NCI-H128 (cell line): Measurements from ENCODE around the gene CENPS.
"Not testable (repeated sequence)": the region's sequence is repeated elsewhere in the genome, so short reads cannot be mapped to it uniquely, and the experiment has no call there.

Source experiments
- DNase-seq: peaks from one replicate; lab custom pipeline; 2025; ENCODE audit not compliant: unreplicated experiment; lab: John Stamatoyannopoulos, UW

Gene CENPS

DNA sequence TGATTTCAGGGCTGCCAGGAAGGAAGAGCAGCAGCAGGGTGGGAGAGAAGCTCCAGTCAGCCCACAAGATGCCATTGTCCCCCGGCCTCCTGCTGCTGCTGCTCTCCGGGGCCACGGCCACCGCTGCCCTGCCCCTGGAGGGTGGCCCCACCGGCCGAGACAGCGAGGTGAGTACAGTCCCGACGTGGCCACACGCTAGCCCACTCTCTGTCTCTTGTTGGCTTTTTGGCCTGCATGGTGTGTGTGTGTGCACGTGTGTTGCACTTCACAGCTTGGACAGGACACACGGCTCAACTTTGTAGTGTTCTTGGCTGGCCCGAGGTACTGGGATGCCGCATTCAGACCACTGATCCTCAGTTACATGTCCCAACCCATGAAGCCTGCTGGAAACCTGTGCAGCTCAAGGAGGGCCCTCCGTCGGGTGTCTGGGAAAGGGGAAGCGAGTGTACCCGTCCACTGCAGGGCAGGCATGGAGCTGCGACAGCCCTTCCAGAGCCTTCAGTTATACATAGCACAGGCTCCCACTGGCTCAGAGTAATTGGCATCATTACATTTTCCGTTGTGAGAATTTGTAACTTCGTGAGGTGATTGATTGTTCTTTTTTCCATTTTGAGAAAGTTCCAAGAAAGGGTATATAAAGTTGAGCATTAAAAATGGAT lies 20.1 kb downstream of the CENPS start:
- DNase-seq, result no peak

DNA sequence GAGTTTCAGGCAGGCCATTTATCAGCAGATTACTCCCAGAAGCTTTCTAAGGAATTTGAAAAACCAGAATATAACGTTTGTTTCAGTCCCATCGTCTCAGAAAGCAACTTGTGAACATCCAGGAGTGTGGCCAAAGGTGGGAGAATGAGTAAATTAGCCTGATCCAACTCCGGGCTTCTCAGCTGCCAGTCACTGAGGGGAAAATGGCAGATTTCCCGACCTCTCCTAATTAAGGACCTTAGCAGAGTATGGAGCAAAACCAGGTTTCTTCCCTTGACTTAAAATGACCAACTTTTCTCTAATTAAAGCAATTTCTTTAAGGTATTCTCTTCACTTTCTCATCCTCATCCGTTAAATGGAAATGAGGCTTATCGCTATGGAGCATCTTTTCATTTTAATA lies 20.6 kb downstream of the CENPS start:
- DNase-seq, result no peak

DNA sequence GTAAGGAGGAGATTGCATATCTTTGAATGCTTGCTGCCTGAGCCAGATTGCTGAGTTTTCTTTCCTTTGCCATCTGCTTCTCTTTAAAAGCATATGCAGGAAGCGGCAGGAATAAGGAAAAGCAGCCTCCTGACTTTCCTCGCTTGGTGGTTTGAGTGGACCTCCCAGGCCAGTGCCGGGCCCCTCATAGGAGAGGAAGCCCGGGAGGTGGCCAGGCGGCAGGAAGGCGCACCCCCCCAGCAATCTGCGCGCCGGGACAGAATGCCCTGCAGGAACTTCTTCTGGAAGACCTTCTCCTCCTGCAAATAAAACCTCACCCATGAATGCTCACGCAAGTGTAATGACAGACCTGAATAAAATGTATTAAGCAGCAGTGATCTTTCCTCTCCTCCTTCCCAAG lies 21.1 kb downstream of the CENPS start:
- no peak for DNase-seq

DNA sequence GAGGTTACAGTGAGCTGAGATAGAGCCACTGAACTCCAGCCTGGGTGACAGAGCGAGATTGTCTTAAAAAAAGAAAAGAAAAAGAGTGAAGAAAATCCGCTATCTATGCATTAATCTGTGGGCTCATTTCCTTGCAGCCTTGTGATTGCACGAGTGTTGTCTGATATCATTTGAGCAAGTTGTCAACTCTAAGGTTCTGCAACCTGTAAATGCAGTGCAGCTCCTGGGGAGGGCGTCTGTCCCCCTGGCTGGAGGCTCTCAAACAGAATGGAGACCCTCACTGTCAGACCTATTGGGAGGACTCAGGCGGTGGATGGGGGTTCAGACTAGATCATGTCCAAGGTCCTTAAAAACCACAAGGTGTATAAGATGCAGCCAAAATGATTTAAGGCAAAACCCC lies 25.8 kb downstream of the CENPS start:
- no peak for DNase-seq

DNA sequence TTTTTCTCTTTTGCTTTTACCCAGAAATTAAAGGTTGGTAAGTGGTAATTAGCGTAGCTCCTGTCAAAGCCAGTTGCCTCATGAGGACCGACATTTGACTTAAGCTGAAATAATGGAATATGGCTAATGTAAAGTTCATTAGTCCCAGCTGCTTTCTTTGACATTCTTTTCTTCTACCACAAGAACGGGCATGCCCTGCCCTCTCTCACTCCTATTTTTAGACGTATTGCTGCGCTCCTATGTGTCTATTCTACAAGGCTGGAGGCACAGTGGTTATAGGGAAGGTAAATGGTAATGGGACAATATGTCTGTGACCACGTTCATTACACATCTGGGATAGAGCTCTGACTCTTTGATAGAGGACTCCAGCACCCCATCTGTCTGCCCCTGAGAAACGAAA lies 26.4 kb downstream of the CENPS start:
- no peak for DNase-seq

DNA sequence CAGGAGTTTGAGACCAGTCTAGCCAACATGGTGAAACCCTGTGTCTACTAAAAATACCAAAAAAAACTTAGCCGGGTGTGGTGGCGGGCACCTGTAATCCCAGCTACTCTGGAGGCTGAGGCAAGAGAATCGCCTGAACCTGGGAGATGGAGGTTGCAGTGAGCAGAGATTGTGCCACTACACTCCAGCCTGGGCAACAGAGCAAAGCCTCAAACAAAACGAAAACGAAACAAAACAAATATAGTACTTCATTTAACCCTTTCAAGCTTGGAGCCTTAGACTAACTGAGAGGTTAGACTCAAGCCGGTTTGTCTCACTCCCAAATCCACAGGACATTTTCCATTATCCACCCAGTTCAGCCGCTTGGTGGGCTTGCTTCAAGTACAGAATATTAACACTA lies 27.2 kb downstream of the CENPS start:
- not testable (repeated sequence) for DNase-seq

DNA sequence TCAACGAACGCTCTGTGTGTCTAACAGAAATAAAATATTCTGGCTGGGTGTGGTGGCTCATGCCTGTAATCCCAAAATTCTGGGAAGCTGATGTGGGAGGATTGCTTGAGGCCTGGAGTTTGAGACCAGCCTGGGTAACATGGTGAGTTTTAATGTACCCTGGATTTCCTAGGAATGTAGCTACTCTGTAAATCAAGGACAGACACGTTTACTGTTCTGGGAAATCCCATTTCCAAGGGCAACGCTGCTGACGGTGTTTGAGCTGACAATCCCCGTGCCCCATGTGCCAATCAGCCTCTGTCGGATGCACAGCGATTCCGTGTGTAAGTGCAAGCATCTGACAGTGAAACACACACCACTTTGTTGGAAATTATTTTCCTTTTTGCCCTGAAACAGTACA lies 27.6 kb downstream of the CENPS start:
- no peak for DNase-seq

DNA sequence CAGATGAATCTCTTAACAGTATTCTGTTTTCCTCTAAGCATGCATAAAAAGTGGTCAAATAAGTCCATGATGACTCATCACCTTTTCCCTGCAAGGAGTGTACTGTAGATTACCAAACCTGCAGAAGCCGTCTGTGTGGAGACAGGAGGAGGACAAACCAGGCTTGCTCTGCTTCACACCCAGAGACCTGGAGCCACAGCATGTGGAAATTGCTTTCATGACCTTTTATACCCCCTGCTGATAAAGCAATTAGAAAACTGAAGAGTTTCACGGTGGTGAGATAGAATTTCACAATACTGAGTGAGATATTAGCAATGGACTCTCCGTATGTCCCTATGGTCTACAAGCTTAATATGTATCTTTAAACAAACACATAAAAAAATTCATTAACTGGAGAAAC lies 29.0 kb downstream of the CENPS start:
- no peak for DNase-seq

DNA sequence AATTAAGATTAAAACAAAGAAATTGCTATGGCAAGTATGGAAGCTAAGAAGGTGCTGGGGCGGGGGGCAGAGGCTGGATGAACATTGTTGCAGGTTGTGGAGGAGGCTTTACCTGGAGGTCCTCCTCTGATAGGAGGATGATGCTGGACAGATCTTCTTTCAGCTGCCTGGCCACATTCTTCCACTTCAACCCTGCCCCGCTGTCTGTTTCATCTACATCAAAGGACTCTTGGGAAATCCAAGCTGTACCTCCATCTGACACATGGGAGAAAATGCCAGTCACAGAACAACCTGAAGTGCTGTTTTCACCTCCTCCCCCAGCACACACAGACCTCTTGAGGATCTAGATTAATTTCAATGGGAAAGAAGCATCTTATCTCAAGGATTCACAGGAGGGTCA lies 36.8 kb downstream of the CENPS start:
- DNase-seq, result no peak

DNA sequence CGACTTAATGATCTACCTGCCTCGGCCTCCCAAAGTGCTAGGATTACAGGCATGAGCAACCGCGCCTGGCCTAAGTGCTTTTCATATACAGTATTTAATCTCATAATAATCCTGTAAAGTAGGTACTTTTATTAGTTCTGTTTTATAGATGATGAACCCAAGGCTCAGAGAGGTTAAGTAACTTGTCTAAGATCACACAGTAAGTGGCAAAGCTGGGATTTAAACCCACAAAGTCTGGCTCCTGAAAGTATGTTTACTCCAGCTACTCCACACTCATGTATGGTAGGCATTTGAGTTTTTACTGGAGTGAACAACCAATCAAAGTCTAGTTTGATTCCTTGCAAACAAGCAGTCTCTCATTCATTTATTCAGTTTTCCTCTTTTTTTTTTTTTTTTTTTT lies 39.8 kb downstream of the CENPS start:
- no peak for DNase-seq

DNA sequence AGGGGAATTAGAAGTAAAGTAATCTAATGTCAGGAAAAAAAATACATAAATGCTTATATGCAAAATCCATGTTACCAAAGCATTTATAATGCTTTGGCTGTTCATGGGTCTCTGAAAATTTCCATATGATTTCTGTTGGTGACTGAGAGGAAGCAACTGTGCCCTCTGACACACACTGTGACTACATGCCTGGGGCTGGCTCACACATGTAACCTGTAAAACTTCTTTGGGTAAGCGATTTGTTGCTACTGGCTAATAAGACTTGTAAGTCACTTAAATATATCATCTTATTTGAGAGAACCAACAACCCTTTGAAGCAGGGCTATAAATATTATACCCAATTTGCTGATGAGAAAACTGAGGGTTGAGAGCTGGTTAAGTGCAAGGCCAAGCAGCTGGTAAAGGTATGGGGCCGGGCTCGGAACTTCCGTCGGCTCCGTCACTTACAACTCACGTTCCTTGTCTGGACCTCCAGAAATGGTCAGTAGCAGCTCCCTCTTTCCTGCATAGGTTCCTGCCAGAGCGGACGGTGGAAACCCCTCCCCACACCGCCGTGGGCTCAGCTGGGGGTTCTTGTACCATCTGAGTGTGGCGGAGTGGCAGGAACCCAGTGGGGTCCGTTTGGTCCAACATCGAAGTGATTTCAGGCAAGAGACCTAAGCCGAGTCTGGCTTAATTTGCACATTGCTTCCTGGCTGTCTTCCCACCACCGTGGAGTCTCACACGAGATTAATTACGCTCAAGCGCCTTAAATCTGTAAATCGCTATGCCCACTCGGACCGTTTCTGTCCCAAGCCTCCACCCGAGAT lies 41.4 kb downstream of the CENPS start:
- no peak for DNase-seq

DNA sequence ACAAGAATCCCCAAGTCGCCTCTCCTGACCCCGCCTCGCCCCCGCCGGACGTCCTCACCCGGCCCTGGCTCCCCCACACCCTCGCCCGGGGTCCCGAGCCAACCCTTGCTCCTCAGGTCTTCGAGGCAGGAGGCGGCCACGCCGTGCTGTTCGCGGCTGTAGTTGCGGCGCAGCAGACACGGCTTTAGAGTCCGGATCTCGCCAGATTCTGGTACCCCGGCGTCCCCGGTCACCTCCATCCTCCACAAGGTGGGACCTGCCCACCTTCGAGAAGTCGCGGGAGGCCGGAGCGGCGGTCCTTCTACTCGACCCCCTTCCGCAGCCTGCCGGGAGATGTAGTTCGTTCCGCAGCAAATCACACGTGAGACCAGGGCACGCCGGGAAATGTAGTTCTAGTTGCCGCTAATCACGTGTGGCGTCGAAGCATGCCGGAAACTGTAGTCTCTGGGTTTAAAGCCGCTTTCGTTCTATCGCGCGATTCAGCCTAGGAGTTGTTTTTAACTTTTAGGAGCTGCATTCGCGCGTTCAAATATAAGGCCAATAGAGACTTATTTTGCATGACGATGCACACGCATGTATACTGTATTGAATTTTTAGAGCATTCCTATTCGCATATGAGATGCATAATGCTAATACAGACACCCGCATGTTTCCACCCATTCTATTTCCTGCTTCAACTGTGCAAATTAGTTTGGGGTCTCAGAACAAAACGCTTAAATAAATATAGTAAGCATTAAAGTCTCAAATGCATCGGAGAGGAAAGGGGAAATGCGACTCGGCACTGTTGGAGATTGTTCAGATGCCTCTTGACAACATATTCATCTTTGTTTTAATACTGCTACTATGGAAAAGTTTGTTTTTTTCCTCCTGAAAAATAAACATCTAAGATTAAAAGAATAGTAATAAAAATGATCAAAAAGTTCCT lies 42.2 kb downstream of the CENPS start, which contains the start of gene DFFA:
Gene DFFA (minus strand): TSS at position 310 of the 925 bp plus-strand sequence. CDS start 71 bp downstream, at position 239.
- peak; percentile 92 for DNase-seq

DNA sequence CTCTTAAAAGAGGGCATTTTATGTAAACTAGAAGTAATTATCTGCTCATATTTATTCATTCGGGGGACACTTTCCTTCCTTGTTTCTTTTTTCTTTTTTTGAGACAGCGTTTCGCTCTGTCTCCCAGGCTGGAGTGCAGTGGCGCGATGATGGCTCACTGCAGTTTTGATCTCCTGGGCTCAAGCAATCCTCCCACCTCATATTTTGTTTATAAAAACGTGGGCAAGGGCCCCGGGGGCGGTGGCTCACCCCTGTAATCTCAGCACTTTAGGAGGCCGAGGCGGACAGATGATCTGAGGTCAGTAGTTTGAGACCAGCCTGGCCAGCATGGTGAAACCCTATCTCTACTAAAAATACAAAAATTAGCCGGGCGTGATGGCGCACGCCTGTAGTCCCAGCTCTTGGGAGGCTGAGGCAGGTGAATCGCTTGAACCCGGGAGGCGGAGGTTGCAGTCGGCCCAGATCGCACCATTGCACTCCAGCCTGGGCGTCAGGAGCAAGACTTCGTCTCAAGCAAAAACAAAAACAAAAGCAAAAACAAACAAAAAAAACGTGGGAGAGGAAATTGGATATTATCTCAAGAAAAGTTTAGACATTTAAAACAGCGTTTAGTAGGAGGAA lies 43.0 kb downstream of the CENPS start:
- no peak for DNase-seq

DNA sequence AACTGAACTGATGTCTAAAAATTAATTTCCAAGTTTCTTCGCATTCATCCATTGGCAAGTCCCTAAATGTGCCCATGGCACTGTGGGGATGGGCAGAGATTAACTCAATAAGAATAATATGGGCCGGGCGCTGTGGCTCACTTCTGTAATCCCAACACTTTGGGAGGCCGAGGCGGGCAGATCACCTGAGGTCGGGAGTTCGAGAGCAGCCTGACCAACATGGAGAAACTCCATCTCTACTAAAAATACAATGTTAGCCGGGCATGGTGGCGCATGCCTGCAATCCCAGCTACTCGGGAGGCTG lies 44.0 kb downstream of the CENPS start:
- not testable (repeated sequence) for DNase-seq

DNA sequence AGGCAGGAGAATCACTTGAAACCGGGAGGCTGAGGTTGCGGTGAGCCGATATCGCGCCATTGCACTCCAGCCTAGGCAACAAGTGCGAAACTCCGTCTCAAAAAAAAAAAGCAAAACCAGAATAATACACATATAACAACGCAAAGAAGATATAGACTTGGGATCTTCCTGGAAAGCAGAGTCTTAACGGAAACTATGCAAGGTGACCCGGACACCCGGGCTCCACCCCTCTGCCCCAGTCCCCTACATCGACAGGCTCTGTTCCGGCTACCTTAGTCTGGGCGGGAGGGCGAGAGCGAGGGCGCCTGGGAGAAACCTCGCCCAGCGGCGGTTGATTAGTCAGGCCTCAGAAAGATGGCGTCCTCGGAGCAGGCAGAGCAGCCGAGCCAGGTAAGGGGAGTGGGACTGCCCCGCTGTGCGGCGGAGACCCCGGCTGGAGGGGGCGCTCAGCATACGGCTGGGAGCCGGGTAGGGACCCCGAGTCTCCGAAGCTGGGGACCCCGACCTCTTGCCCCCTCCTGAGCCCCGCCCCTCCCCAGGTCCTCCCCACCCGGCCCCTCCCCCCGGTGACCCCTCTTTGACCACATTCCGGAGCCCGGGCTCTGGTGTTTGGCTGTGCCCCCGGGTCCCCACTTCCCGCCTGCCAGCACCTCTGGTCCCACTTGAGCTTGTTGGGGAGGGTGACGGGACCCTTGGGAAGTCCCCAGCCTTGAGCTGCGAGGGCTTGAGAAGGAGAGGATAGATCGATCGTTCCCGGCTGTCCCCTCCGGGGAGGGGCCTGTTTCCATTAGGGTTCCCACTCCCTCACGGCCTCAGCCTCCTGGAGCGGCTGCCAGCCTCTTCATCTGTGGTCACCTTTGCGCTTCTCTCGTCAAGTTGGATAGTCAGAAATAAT lies 44.6 kb downstream of the CENPS start, which contains the start of gene PEX14:
Gene PEX14 (plus strand): TSS at position 338 of the 895 bp plus-strand sequence. CDS start 17 bp downstream, at position 355.
- DNase-seq, result peak; percentile 89

DNA sequence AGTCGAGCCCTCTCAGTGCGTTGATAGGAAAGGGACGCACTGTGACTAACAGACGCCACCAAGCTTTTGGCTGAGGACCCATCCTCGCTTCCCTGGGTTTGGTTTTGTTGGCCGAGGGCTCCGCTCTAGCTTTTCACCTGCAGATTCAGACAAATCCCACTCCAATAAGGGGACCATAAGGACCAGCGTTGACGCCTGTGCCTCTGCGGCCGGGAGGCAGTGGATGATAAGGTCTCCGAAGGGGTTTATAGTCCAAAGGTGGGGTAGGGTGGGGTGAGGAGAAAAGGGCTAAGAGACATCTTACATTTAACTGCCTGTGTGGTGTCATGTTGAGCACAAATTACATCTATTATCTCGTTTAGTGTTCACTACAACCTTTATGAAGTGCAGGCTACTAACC lies 45.3 kb downstream of the CENPS start:
- DNase-seq, result no peak

DNA sequence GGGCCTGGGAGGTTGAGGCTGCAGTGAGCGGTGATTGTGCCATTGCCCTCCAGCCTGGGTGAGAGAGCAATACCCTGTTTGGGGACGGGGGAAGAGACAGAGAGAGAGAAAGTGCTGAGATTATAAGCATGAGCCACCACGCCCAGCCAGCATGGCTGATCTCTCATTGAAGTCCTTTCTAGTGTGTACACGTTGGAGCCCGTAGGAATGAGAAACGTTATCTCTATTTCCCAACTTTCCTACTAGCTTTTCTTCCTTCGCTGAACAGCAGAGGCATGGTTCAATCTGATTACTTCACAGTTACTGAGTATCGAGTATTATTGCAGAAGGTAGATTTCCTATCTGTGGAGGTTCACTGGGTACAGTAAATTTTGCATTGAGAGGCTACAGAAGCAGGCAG lies 49.1 kb downstream of the CENPS start:
- DNase-seq, result no peak

DNA sequence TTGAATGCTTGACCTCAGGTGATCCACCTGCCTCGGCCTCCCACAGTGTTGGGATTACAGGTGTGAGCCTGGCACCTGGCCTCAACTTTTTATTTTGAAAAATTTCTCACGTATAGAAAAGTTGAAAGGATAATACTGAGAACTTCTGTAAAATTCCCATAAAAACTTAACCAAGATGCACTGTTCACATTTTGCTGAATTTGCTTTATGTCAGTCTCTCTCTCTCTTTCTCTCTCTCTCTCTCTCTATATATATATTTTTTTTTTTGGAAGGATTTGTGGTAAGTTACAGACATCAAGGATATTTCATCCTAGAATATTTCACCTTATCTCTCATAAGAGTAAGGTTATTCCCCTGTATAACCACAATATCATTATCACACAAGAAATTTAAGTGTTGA lies 50.4 kb downstream of the CENPS start:
- no peak for DNase-seq

DNA sequence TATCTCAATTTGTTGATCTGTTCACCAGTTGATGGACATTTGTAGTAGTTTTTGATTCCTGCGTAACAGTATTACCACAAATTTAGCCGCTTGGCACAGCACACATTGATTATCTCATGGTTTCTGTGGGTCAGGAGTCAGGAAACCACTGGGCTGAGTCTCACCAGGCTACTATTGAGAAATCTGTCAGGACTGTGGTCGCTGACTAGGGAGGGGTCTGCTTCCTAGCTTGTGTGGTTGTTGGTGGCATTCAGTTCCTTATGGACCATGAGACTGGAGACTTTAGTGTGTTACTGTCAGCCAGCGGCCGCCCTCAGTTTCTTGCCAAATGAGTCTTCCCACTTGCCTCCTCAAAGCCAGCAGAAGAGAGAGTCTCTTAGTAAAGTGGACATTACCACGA lies 54.3 kb downstream of the CENPS start:
- DNase-seq, result no peak
